Keratinocyte (primary cell): ENCODE results near the gene TBL1XR1.

ENCODE experiments used
- CTCF ChIP-seq, 3 experiments: IDR thresholded peaks in 1 of 3; conservative IDR thresholded peaks in 1 of 3; optimal IDR thresholded peaks in 1 of 3; 2 replicates in 2 of 3; 3 replicates in 1 of 3; pipeline versions ENCODE3 to v1.5.1; 2011; ENCODE audit warnings: low read length in 3 of 3, mild to moderate bottlenecking in 3 of 3, moderate library complexity in 2 of 3, control low read depth in 1 of 3, inconsistent platforms in 1 of 3; ENCODE audit not compliant: insufficient read depth in 2 of 3; ENCODE audit errors: extremely low read depth in 1 of 3
- EZH2 ChIP-seq: IDR thresholded peaks from one replicate; pipeline ENCODE4 v1.6.1; 2012; ENCODE audit warnings: inconsistent platforms, mild to moderate bottlenecking, low read length, moderate library complexity

GRCh38 chr3:177195242-177195991, 1.9 kb downstream of the TBL1XR1 start:
- TF ChIP-seq CTCF (optimal IDR thresholded peaks at IDR 0.05 in 1 of 3, IDR thresholded peaks at IDR 0.05 in 1 of 3, conservative IDR thresholded peaks at IDR 0.05 in 1 of 3; ENCODE audit: extremely low read depth in 1 of 3, insufficient read depth in 2 of 3, low read length in 3 of 3) (no peak), EZH2 (no peak)
